Activated naive CD4-positive, alpha-beta T cell treated with anti-CD3 and anti-CD28 coated beads, Interleukin-2, amount 50 U/mL, for 24 hours (primary cell): Measurements from ENCODE around the gene GMPR.

Experiments
- H3K27ac Mint-ChIP-seq: one replicate; pipeline ENCODE4 v1.8.0; 2021; ENCODE audit warnings: mild to moderate bottlenecking, mixed read lengths
- H3K27me3 Mint-ChIP-seq: one replicate; pipeline ENCODE4 v1.8.0; 2021; ENCODE audit warnings: mixed read lengths
- H3K36me3 Mint-ChIP-seq: one replicate; pipeline ENCODE4 v1.8.0; 2021; ENCODE audit warnings: mixed read lengths
- H3K4me1 Mint-ChIP-seq: one replicate; pipeline ENCODE4 v1.8.0; 2021; ENCODE audit warnings: mixed read lengths
- H3K4me3 Mint-ChIP-seq: one replicate; pipeline ENCODE4 v1.8.0; 2021; ENCODE audit warnings: mild to moderate bottlenecking, mixed read lengths
- H3K9me3 Mint-ChIP-seq: one replicate; pipeline ENCODE4 v1.8.0; 2021; ENCODE audit warnings: mixed read lengths

Gene GMPR

DNA sequence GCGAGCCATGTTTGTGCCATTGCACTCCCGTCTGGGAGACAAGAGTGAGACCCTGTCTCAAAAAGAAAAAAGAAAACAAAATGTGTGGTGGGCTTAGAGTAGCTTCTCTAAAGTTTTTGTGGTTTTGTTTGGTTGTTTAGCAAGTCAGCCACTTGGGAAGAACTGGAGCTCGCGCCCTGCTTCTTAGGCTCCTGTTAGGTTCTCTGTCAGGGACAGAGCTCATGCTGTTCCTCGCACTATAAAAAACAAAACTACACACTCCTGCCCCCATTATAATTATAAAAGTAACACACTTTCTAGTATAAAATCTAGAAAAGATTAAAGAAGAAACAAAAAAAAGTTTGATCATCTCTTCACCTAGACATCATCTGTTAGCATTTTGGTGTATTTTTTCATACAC, 33.0 kb downstream of the GMPR start:
- no peaks in the 10 kb centered on the region for H3K9me3 Mint-ChIP-seq
- peaks cover 2% of the 10 kb centered on the region for H3K36me3 Mint-ChIP-seq
- no peak overlapping the region for H3K27ac Mint-ChIP-seq
- H3K4me1 Mint-ChIP-seq = no peaks in the 10 kb centered on the region
- no peak overlapping the region for H3K4me3 Mint-ChIP-seq
- no peaks in the 10 kb centered on the region for H3K27me3 Mint-ChIP-seq

- no peak overlapping the region for H3K27ac Mint-ChIP-seq
- H3K27me3 Mint-ChIP-seq = no peaks in the 10 kb centered on the region
- no peaks in the 10 kb centered on the region for H3K9me3 Mint-ChIP-seq
- H3K36me3 Mint-ChIP-seq = peaks cover 2% of the 10 kb centered on the region
- no peak overlapping the region for H3K4me3 Mint-ChIP-seq
- no peaks in the 10 kb centered on the region for H3K4me1 Mint-ChIP-seq
Measured at GRCh38 chr6:16272201-16272600, 33.8 kb downstream of the GMPR start.

DNA sequence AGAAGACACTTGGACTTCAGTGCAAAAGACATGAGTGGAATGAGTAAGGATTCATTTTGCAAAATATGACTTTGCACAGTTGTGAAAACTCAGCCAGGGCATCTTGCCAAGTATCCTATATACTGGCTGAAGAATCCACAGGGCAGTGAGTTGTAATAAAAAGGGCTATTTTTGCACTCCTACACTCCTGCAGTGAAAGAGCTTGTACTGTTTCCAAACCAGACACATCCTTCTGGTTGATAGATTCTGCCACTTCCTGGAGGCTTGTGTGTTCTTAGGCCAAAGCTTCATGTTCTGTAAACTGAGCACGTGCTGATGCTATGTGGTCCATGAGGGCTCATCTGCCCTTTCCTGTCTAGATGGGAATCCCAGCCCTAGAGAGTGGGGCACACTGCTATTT, 34.9 kb downstream of the GMPR start:
- H3K27me3 Mint-ChIP-seq = no peaks in the 10 kb centered on the region
- no peak overlapping the region for H3K4me3 Mint-ChIP-seq
- no peaks in the 10 kb centered on the region for H3K9me3 Mint-ChIP-seq
- no peak overlapping the region for H3K27ac Mint-ChIP-seq
- H3K4me1 Mint-ChIP-seq = no peaks in the 10 kb centered on the region
- H3K36me3 Mint-ChIP-seq = peaks cover 2% of the 10 kb centered on the region

DNA sequence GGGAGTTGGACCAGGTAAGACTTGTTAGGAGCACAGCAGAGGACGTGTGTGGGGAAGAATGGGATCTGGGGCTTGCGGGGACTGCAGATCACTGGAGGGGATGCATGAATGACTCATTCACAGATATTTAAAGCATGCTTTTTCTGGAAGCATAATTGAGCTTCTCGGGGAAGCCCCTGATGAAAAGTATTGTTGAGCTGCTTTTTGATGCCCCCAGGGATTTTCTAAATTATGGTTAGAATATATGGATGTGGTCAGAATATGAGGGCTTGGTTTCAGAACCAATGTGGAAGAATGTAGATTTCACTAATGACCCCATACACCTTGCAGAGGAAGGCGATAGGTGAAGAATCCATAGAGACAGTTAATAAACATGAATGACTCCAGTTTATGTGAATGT, 36.1 kb downstream of the GMPR start:
- H3K36me3 Mint-ChIP-seq = peaks cover 2% of the 10 kb centered on the region

GRCh38 chr6:16274885-16275589, 36.6 kb downstream of the GMPR start:
- H3K4me3 Mint-ChIP-seq = no peak overlapping the region
- H3K9me3 Mint-ChIP-seq = no peaks in the 10 kb centered on the region
- H3K27me3 Mint-ChIP-seq = no peaks in the 10 kb centered on the region
- H3K4me1 Mint-ChIP-seq = no peaks in the 10 kb centered on the region
- no peak overlapping the region for H3K27ac Mint-ChIP-seq
- H3K36me3 Mint-ChIP-seq = peaks cover 2% of the 10 kb centered on the region

More for the DNA sequence above, 36.1 kb downstream of the GMPR start:
- H3K27ac Mint-ChIP-seq = no peak overlapping the region
- H3K27me3 Mint-ChIP-seq = no peaks in the 10 kb centered on the region
- no peak overlapping the region for H3K4me3 Mint-ChIP-seq
- no peaks in the 10 kb centered on the region for H3K4me1 Mint-ChIP-seq
- no peaks in the 10 kb centered on the region for H3K9me3 Mint-ChIP-seq

GRCh38 chr6:16277101-16277981, 39.0 kb downstream of the GMPR start:
- Mint-ChIP-seq H3K4me1 (no peaks in the 10 kb centered on the region), H3K4me3 (no peak overlapping the region), H3K27ac (no peak overlapping the region), H3K27me3 (no peaks in the 10 kb centered on the region), H3K9me3 (no peaks in the 10 kb centered on the region), H3K36me3 (no peaks in the 10 kb centered on the region)

- Mint-ChIP-seq H3K4me3 (no peak overlapping the region), H3K27ac (no peak overlapping the region), H3K4me1 (no peaks in the 10 kb centered on the region), H3K36me3 (no peaks in the 10 kb centered on the region), H3K27me3 (peaks cover 2% of the 10 kb centered on the region), H3K9me3 (no peaks in the 10 kb centered on the region)
Measured at GRCh38 chr6:16278048-16278724, 39.8 kb downstream of the GMPR start.

DNA sequence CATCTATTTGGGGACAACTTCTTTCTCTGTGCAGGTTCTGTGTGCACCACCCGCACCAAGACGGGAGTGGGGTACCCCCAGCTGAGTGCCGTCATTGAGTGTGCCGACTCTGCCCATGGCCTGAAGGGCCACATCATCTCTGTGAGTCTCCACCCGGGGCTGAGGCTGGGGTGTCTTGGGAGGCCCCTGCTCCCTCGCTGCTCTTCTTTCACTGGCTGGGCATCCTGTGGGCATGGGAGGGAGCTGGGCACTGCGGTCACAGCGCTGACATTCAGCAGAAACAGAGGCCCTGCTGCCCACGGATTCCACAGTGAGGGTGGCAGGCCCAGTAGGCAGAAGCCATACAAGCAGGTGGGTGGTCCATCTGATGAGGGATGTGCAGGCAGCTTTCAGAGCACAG, 40.4 kb downstream of the GMPR start:
- no peak overlapping the region for H3K27ac Mint-ChIP-seq
- H3K9me3 Mint-ChIP-seq = no peaks in the 10 kb centered on the region
- H3K36me3 Mint-ChIP-seq = no peaks in the 10 kb centered on the region
- no peak overlapping the region for H3K4me3 Mint-ChIP-seq
- H3K27me3 Mint-ChIP-seq = peaks cover 2% of the 10 kb centered on the region
- no peaks in the 10 kb centered on the region for H3K4me1 Mint-ChIP-seq

DNA sequence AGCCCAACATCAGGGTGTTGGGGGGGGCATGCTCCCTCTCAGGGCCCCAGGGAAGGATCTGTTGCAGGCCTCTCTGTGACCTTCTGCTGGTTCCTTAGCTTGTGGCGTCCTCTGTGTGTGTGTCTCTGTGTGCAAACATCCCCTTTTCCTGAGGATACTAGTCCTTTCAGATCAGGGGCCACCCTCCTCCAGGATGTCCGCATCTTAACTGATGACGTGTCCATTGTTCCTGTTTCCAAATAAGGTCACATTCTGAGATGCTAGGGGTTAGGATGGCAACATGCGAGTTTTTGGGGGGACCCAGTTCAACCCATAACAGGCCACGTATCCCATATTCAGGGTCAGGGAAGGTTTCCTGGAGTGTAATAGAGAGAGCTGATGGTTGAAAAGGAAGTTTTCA, 40.9 kb downstream of the GMPR start:
- Mint-ChIP-seq H3K27me3 (peaks cover 2% of the 10 kb centered on the region), H3K9me3 (no peaks in the 10 kb centered on the region), H3K27ac (no peak overlapping the region), H3K36me3 (no peaks in the 10 kb centered on the region), H3K4me3 (no peak overlapping the region), H3K4me1 (no peaks in the 10 kb centered on the region)

- no peaks in the 10 kb centered on the region for H3K9me3 Mint-ChIP-seq
- H3K4me3 Mint-ChIP-seq = no peak overlapping the region
- H3K27ac Mint-ChIP-seq = no peak overlapping the region
- no peaks in the 10 kb centered on the region for H3K36me3 Mint-ChIP-seq
- H3K27me3 Mint-ChIP-seq = peaks cover 2% of the 10 kb centered on the region
- no peaks in the 10 kb centered on the region for H3K4me1 Mint-ChIP-seq
Measured at GRCh38 chr6:16282370-16282769, 44.0 kb downstream of the GMPR start.

GRCh38 chr6:16284472-16284871, 46.1 kb downstream of the GMPR start:
- no peak overlapping the region for H3K4me3 Mint-ChIP-seq
- no peaks in the 10 kb centered on the region for H3K9me3 Mint-ChIP-seq
- no peaks in the 10 kb centered on the region for H3K4me1 Mint-ChIP-seq
- peaks cover 2% of the 10 kb centered on the region for H3K27me3 Mint-ChIP-seq
- no peak overlapping the region for H3K27ac Mint-ChIP-seq
- no peaks in the 10 kb centered on the region for H3K36me3 Mint-ChIP-seq

GRCh38 chr6:16285467-16286150, 47.2 kb downstream of the GMPR start:
- Mint-ChIP-seq H3K27me3 (peaks cover 2% of the 10 kb centered on the region), H3K9me3 (no peaks in the 10 kb centered on the region), H3K36me3 (no peaks in the 10 kb centered on the region), H3K4me3 (no peak overlapping the region), H3K4me1 (no peaks in the 10 kb centered on the region), H3K27ac (no peak overlapping the region)

- no peaks in the 10 kb centered on the region for H3K4me1 Mint-ChIP-seq
- no peak overlapping the region for H3K27ac Mint-ChIP-seq
- H3K9me3 Mint-ChIP-seq = no peaks in the 10 kb centered on the region
- no peaks in the 10 kb centered on the region for H3K36me3 Mint-ChIP-seq
- H3K4me3 Mint-ChIP-seq = no peak overlapping the region
- H3K27me3 Mint-ChIP-seq = peaks cover 2% of the 10 kb centered on the region
Measured at GRCh38 chr6:16286151-16286522, 47.8 kb downstream of the GMPR start.

DNA sequence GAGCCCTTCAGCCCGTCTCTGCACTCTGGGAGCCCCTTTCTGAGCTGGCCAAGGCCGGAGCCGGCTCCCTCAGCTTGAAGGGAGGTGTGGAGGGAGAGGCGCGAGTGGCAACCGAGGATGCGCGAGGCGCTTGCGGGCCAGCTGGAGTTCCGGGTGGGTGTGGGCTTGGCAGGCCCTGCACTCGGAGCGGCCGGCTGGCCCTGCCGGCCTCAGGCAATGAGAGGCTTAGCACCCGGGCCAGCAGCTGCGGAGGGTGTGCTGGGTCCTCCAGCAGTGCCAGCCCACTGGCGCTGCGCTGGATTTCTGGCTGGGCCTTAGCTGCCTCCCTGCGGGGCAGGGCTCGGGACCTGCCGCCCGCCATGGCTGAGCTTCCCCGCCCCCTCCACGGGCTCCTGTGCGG, 49.8 kb downstream of the GMPR start:
- no peaks in the 10 kb centered on the region for H3K9me3 Mint-ChIP-seq
- no peaks in the 10 kb centered on the region for H3K4me1 Mint-ChIP-seq
- no peak overlapping the region for H3K27ac Mint-ChIP-seq
- no peaks in the 10 kb centered on the region for H3K27me3 Mint-ChIP-seq
- no peaks in the 10 kb centered on the region for H3K36me3 Mint-ChIP-seq
- no peak overlapping the region for H3K4me3 Mint-ChIP-seq

DNA sequence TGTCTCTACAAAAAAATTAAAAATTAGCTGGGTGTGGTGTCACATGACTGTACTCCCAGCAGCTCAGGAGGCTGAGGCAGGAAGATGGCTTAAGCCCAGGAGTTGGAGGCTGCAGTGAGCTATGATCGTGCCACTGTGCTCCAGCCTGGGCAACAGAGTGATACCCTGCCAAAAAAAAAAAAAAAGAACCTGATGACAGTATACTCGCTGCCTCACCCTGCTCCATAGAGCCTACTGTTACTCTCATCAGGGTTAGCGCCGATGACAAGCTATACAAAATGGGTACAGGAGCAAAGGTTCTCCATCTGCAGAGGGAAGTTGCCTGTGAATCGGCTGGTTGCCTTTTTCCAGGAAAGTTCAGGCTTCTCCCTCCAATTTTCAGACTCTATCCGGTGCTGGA, 53.4 kb downstream of the GMPR start:
- H3K27ac Mint-ChIP-seq = no peak overlapping the region
- H3K4me3 Mint-ChIP-seq = no peak overlapping the region
- H3K9me3 Mint-ChIP-seq = no peaks in the 10 kb centered on the region
- no peaks in the 10 kb centered on the region for H3K36me3 Mint-ChIP-seq
- H3K4me1 Mint-ChIP-seq = no peaks in the 10 kb centered on the region
- H3K27me3 Mint-ChIP-seq = no peaks in the 10 kb centered on the region
